Measurements from ENCODE around the gene CTSE. TPM values are rescaled to one million over a fixed set of nuclear protein-coding genes. Genes with fewer than 3 reads are reported as not detected.

The CTSE gene
- total and polyA plus RNA-seq, 2 experiments from 2014 or later: not detected

DNA sequence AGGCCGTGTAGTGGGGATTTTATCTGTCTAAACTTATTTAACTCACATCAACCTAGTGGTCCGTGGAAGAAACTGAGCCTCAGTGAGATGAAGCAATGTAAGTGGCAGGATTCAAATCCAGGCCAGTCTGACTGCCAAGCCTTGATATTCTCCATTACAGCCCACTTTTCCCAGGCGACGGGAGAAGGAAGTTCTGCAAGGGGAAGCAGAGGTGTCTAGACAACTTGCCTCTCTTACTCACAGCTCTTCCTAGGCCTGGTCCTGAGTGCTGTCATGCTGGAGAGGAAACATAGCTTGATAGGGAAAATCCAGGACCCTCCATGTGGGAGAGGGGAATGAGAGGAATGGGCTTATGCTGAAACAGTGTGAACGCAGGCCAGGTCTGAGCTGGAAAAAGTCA, 9.1 kb downstream of the CTSE start:
- H3K27ac Mint-ChIP-seq: no peak overlapping the region

More for the DNA sequence above, 9.1 kb downstream of the CTSE start:
- no peak for DNase-seq (ENCODE audit: low spot score)
- Histone ChIP-seq H3K4me1 (ENCODE audit: insufficient read depth) (peaks cover 7% of the 10 kb centered on the region; the same call in 1 of the 2 replicates), H3K9me2 (ENCODE audit: insufficient read depth) (no peaks in the 10 kb centered on the region; the same call in 1 of the 2 replicates), H2AFZ (0 out of 2 replicates have a peak overlapping the region, but pooled peaks have one; percentile 5), H3K4me3 (no peak overlapping the region), H3K27ac (ENCODE audit: low read depth) (no peak overlapping the region), H3K79me2 (replicated peaks; ENCODE audit: insufficient read depth) (no peaks in the 10 kb centered on the region), H3K4me2 (no peak overlapping the region), H4K20me1 (replicated peaks; ENCODE audit: insufficient read depth) (no peaks in the 10 kb centered on the region), H3K36me3 (ENCODE audit: insufficient read depth) (no peaks in the 10 kb centered on the region), H3K27me3 (ENCODE audit: insufficient read depth) (no peaks in the 10 kb centered on the region), H3F3A (replicated peaks; ENCODE audit: low read depth) (no peaks in the 10 kb centered on the region)
- peaks cover 7% of the 10 kb centered on the region for H3K4me1 Mint-ChIP-seq
- no peak for ATAC-seq
- no peak overlapping the region for H3K4me3 Mint-ChIP-seq
- TF ChIP-seq NANOG (IDR thresholded peaks at IDR 0.05; ENCODE audit: borderline replicate concordance): no peak
- TF ChIP-seq, protein P1, sequence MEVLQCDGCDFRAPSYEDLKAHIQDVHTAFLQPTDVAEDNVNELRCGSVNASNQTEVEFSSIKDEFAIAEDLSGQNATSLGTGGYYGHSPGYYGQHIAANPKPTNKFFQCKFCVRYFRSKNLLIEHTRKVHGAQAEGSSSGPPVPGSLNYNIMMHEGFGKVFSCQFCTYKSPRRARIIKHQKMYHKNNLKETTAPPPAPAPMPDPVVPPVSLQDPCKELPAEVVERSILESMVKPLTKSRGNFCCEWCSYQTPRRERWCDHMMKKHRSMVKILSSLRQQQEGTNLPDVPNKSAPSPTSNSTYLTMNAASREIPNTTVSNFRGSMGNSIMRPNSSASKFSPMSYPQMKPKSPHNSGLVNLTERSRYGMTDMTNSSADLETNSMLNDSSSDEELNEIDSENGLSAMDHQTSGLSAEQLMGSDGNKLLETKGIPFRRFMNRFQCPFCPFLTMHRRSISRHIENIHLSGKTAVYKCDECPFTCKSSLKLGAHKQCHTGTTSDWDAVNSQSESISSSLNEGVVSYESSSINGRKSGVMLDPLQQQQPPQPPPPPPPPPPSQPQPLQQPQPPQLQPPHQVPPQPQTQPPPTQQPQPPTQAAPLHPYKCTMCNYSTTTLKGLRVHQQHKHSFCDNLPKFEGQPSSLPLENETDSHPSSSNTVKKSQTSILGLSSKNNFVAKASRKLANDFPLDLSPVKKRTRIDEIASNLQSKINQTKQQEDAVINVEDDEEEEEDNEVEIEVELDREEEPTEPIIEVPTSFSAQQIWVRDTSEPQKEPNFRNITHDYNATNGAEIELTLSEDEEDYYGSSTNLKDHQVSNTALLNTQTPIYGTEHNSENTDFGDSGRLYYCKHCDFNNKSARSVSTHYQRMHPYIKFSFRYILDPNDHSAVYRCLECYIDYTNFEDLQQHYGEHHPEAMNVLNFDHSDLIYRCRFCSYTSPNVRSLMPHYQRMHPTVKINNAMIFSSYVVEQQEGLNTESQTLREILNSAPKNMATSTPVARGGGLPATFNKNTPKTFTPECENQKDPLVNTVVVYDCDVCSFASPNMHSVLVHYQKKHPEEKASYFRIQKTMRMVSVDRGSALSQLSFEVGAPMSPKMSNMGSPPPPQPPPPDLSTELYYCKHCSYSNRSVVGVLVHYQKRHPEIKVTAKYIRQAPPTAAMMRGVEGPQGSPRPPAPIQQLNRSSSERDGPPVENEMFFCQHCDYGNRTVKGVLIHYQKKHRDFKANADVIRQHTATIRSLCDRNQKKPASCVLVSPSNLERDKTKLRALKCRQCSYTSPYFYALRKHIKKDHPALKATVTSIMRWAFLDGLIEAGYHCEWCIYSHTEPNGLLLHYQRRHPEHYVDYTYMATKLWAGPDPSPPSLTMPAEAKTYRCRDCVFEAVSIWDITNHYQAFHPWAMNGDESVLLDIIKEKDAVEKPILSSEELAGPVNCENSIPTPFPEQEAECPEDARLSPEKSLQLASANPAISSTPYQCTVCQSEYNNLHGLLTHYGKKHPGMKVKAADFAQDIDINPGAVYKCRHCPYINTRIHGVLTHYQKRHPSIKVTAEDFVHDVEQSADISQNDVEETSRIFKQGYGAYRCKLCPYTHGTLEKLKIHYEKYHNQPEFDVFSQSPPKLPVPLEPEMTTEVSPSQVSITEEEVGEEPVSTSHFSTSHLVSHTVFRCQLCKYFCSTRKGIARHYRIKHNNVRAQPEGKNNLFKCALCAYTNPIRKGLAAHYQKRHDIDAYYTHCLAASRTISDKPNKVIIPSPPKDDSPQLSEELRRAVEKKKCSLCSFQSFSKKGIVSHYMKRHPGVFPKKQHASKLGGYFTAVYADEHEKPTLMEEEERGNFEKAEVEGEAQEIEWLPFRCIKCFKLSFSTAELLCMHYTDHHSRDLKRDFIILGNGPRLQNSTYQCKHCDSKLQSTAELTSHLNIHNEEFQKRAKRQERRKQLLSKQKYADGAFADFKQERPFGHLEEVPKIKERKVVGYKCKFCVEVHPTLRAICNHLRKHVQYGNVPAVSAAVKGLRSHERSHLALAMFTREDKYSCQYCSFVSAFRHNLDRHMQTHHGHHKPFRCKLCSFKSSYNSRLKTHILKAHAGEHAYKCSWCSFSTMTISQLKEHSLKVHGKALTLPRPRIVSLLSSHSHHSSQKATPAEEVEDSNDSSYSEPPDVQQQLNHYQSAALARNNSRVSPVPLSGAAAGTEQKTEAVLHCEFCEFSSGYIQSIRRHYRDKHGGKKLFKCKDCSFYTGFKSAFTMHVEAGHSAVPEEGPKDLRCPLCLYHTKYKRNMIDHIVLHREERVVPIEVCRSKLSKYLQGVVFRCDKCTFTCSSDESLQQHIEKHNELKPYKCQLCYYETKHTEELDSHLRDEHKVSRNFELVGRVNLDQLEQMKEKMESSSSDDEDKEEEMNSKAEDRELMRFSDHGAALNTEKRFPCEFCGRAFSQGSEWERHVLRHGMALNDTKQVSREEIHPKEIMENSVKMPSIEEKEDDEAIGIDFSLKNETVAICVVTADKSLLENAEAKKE (CRISPR knock-in tag; IDR thresholded peaks at IDR 0.05): no peak
- TF ChIP-seq CREB1 (CRISPR knock-in tag; IDR thresholded peaks at IDR 0.05; ENCODE audit: low read depth): no peak
- no peak for TF ChIP-seq JUNB (IDR thresholded peaks at IDR 0.05; ENCODE audit: unreplicated experiment)
- TF ChIP-seq STAT1 (IDR thresholded peaks at IDR 0.05; ENCODE audit: unreplicated experiment): no peak
- TF ChIP-seq, protein P2, sequence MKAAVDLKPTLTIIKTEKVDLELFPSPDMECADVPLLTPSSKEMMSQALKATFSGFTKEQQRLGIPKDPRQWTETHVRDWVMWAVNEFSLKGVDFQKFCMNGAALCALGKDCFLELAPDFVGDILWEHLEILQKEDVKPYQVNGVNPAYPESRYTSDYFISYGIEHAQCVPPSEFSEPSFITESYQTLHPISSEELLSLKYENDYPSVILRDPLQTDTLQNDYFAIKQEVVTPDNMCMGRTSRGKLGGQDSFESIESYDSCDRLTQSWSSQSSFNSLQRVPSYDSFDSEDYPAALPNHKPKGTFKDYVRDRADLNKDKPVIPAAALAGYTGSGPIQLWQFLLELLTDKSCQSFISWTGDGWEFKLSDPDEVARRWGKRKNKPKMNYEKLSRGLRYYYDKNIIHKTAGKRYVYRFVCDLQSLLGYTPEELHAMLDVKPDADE (IDR thresholded peaks at IDR 0.05): no peak
- TF ChIP-seq, protein P3, sequence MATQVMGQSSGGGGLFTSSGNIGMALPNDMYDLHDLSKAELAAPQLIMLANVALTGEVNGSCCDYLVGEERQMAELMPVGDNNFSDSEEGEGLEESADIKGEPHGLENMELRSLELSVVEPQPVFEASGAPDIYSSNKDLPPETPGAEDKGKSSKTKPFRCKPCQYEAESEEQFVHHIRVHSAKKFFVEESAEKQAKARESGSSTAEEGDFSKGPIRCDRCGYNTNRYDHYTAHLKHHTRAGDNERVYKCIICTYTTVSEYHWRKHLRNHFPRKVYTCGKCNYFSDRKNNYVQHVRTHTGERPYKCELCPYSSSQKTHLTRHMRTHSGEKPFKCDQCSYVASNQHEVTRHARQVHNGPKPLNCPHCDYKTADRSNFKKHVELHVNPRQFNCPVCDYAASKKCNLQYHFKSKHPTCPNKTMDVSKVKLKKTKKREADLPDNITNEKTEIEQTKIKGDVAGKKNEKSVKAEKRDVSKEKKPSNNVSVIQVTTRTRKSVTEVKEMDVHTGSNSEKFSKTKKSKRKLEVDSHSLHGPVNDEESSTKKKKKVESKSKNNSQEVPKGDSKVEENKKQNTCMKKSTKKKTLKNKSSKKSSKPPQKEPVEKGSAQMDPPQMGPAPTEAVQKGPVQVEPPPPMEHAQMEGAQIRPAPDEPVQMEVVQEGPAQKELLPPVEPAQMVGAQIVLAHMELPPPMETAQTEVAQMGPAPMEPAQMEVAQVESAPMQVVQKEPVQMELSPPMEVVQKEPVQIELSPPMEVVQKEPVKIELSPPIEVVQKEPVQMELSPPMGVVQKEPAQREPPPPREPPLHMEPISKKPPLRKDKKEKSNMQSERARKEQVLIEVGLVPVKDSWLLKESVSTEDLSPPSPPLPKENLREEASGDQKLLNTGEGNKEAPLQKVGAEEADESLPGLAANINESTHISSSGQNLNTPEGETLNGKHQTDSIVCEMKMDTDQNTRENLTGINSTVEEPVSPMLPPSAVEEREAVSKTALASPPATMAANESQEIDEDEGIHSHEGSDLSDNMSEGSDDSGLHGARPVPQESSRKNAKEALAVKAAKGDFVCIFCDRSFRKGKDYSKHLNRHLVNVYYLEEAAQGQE (IDR thresholded peaks at IDR 0.05; ENCODE audit: unreplicated experiment): no peak
- TF ChIP-seq EZH2 (IDR thresholded peaks at IDR 0.05; ENCODE audit: low read depth, unreplicated experiment): no peak
- TF ChIP-seq ZNF114 (CRISPR knock-in tag; IDR thresholded peaks at IDR 0.05): no peak
- TF ChIP-seq EZH2phosphoT487 (IDR thresholded peaks at IDR 0.05; ENCODE audit: unreplicated experiment): no peak
- TF ChIP-seq ZNF331 (CRISPR knock-in tag; IDR thresholded peaks at IDR 0.05; ENCODE audit: low read depth): no peak
- TF ChIP-seq, protein P4, sequence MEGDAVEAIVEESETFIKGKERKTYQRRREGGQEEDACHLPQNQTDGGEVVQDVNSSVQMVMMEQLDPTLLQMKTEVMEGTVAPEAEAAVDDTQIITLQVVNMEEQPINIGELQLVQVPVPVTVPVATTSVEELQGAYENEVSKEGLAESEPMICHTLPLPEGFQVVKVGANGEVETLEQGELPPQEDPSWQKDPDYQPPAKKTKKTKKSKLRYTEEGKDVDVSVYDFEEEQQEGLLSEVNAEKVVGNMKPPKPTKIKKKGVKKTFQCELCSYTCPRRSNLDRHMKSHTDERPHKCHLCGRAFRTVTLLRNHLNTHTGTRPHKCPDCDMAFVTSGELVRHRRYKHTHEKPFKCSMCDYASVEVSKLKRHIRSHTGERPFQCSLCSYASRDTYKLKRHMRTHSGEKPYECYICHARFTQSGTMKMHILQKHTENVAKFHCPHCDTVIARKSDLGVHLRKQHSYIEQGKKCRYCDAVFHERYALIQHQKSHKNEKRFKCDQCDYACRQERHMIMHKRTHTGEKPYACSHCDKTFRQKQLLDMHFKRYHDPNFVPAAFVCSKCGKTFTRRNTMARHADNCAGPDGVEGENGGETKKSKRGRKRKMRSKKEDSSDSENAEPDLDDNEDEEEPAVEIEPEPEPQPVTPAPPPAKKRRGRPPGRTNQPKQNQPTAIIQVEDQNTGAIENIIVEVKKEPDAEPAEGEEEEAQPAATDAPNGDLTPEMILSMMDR (conservative IDR thresholded peaks at IDR 0.05; ENCODE audit: low read depth in 2 of 2): no peak
- H3K9me3 Mint-ChIP-seq: 0 out of 3 replicates have a peak, but pooled peaks cover 5% of the 10 kb centered on the region
- H3K36me3 Mint-ChIP-seq (ENCODE audit: low read depth): no peaks in the 10 kb centered on the region
- peaks cover 2% of the 10 kb centered on the region for H3K27me3 Mint-ChIP-seq (ENCODE audit: insufficient read depth, low read depth, poor library complexity)
